ENCODE measurements around the gene PHF12. TPM values are rescaled to one million over a fixed set of nuclear protein-coding genes. Genes with fewer than 3 reads are reported as not detected.

The PHF12 gene
- total and polyA plus RNA-seq, 2 of the 13 experiments (the other 11 are each of a cell fraction or from before 2014, with no cell fraction given) = 9.8 to 17.1 TPM

DNA sequence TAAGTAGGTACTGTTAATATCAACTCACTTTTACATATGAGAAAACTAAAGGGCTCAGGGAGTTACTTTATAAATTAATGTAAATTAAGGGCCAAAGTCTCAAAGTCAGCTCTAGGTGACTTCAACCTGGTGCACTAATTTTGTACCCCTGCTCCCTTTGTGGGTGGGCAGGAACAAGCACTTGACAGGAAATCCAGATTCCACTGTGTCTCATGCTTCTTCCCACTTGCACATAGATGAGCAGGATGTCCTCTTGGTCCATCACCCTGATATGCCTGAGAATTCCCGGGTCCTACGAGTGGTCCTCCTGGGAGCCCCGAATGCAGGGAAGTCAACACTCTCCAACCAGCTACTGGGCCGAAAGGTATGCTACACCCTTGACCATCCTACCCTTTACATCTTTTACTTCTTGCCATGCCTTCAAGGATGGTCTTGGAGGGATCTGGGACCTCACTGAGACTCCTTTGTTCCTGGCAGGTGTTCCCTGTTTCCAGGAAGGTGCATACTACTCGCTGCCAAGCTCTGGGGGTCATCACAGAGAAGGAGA, 95.2 kb downstream of the PHF12 start (continued):
- TF ChIP-seq, protein P1, sequence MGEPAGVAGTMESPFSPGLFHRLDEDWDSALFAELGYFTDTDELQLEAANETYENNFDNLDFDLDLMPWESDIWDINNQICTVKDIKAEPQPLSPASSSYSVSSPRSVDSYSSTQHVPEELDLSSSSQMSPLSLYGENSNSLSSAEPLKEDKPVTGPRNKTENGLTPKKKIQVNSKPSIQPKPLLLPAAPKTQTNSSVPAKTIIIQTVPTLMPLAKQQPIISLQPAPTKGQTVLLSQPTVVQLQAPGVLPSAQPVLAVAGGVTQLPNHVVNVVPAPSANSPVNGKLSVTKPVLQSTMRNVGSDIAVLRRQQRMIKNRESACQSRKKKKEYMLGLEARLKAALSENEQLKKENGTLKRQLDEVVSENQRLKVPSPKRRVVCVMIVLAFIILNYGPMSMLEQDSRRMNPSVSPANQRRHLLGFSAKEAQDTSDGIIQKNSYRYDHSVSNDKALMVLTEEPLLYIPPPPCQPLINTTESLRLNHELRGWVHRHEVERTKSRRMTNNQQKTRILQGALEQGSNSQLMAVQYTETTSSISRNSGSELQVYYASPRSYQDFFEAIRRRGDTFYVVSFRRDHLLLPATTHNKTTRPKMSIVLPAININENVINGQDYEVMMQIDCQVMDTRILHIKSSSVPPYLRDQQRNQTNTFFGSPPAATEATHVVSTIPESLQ (CRISPR knock-in tag; conservative IDR thresholded peaks at IDR 0.05) = no peak
- no peak for TF ChIP-seq REPIN1 (CRISPR knock-in tag; IDR thresholded peaks at IDR 0.05; ENCODE audit: borderline replicate concordance, low read depth)
- no peak for TF ChIP-seq ZNF143 (CRISPR knock-in tag; IDR thresholded peaks at IDR 0.05)
- no peak for TF ChIP-seq TOE1 (CRISPR knock-in tag; IDR thresholded peaks at IDR 0.05)
- TF ChIP-seq FOXP4 (CRISPR knock-in tag; IDR thresholded peaks at IDR 0.05) = no peak
- no peak for TF ChIP-seq IRF9 (CRISPR knock-in tag; IDR thresholded peaks at IDR 0.05; ENCODE audit: borderline replicate concordance)

DNA sequence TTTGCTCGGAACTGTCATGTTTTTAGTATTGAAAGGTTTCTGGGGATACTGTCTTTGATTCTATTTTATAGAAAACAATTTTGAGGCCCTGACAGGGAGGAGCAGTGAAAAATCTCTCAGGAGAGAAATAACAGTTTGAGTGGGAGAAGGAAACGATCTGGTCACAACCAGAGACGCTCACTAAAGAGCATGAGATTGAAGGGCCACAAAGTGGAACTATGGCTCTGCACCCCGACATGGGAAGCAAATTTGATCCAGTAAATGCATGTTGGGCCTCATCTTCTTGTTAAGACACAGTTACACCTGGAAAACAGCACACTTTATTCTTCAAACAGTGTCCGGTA, 96.0 kb downstream of the PHF12 start:
- no peak overlapping the region for H2AFZ ChIP-seq (ENCODE audit: low read length)
- peaks cover 21% of the 10 kb centered on the region for H3K4me1 ChIP-seq (ENCODE audit: insufficient read depth, low read length)
- no peak for FAIRE-seq
- H3K36me3 ChIP-seq (replicated peaks in 1 of 2; ENCODE audit: control insufficient read depth in 1 of 2, insufficient read depth in 2 of 2, low read length in 2 of 2) = peaks cover 15 to 24% of the 10 kb centered on the region in 2 experiments; a peak in 4 of 5 replicates
- in situ Hi-C loops (cut with HindIII; ENCODE audit: extremely low pct_ligation_motif_present, low pct_unique_long_range_greater_than_20kb) = no loop called here
- no peaks in the 10 kb centered on the region for H3K9me3 ChIP-seq (ENCODE audit: low read length)
- no peak for ATAC-seq
- ChIA-PET CTCF (ENCODE audit: low intra/inter-chr PET ratio, low total read pairs) (no interaction called here), POLR2A (interaction anchor here (0.6 to 1.6 kb wide), 5 partner anchors 10 to 144 kb away, joined by 3 to 8 read pairs (median 6); partner anchors contain the start of genes FAM222B and PROCA1)
- peaks cover 18% of the 10 kb centered on the region for H3K79me2 ChIP-seq (ENCODE audit: insufficient read depth, low read length)
- no peaks in the 10 kb centered on the region for H4K20me1 ChIP-seq (ENCODE audit: insufficient read depth, low read length)
- BruUV-seq (replicated peaks) = TSS peak; percentile 88
- DNase-seq (ENCODE audit: low spot score) = no peak
- H3K27me3 ChIP-seq (ENCODE audit: control insufficient read depth in 1 of 2, insufficient read depth in 2 of 2, low read length in 2 of 2) = peaks cover 0 to 2% of the 10 kb centered on the region in 2 experiments; a peak in 1 of 5 replicates
- H3K9ac ChIP-seq (ENCODE audit: insufficient read depth, low read depth, low read length) = peak overlapping the region; percentile 83
- TF ChIP-seq ZNF333 (CRISPR knock-in tag; IDR thresholded peaks at IDR 0.05; ENCODE audit: borderline replicate concordance) = 0 out of 2 replicates have a peak, but pooled peaks have one; percentile 18
- TF ChIP-seq FOXO4 (CRISPR knock-in tag; conservative IDR thresholded peaks at IDR 0.05) = 0 out of 2 replicates have a peak, but pooled peaks have one; percentile 6
- no peak for TF ChIP-seq MYPOP (CRISPR knock-in tag; IDR thresholded peaks at IDR 0.05)
- TF ChIP-seq ZNF616 (CRISPR knock-in tag; IDR thresholded peaks at IDR 0.05; ENCODE audit: low read depth) = peak; percentile 9; the same call in 1 of the 2 replicates
- TF ChIP-seq AGO1 (IDR thresholded peaks at IDR 0.05; ENCODE audit: low read depth, low read length, poor library complexity, severe bottlenecking) = no peak
- 10% methylated on average over 5 of the region's 5 CpGs for WGBS (ENCODE audit: low lambda C conversion rate)
- peak overlapping the region; percentile 61 for H3K27ac ChIP-seq (ENCODE audit: extremely low read length, insufficient read depth, low read length)
- intact Hi-C loops (cut with micrococcal nuclease; ENCODE audit: unreplicated experiment) = no loop called here
- H3K4me3 ChIP-seq (replicated peaks in 1 of 3; ENCODE audit: insufficient read depth in 1 of 3, low read depth in 2 of 3, low read length in 3 of 3) = peak overlapping the region; percentile 92 to 94 (median 92)
- peak overlapping the region; percentile 100 for H3K4me2 ChIP-seq (ENCODE audit: low read depth, low read length)
